ENCODE measurements around the gene PSMD6.
A peak's percentile ranks its signal among the peaks of the same experiment; 100 is the strongest.

PSMD6 gene

GRCh38 chr3:63973406-63973805 is 49.9 kb downstream of the PSMD6 start:
- peak overlapping the region; percentile 9 for H3K27ac Mint-ChIP-seq
- no peak overlapping the region for H3K4me3 Mint-ChIP-seq
- H3K27me3 Mint-ChIP-seq (ENCODE audit: low read depth) = no peaks in the 10 kb centered on the region
- DNase-seq (ENCODE audit: low spot score) = no peak
- H3K4me1 Mint-ChIP-seq (ENCODE audit: low read depth) = peaks cover 86% of the 10 kb centered on the region
- H3K9me3 Mint-ChIP-seq = no peaks in the 10 kb centered on the region
- H3K36me3 Mint-ChIP-seq (ENCODE audit: low read depth) = peaks cover 39% of the 10 kb centered on the region

- no peak for DNase-seq (ENCODE audit: low spot score)
- no peak overlapping the region for H3K27ac Mint-ChIP-seq
These were observed 50.3 kb downstream of the PSMD6 start for GRCh38 chr3:63972987-63973386.

GRCh38 chr3:63972196-63972595 is 51.1 kb downstream of the PSMD6 start:
- no peak for DNase-seq (ENCODE audit: low spot score)
- Mint-ChIP-seq H3K4me3 (peak overlapping the region; percentile 52), H3K4me1 (ENCODE audit: low read depth) (peaks cover 84% of the 10 kb centered on the region), H3K36me3 (ENCODE audit: low read depth) (peaks cover 41% of the 10 kb centered on the region), H3K27ac (peak overlapping the region; percentile 81), H3K9me3 (no peaks in the 10 kb centered on the region), H3K27me3 (ENCODE audit: low read depth) (no peaks in the 10 kb centered on the region)

More at GRCh38 chr3:63972987-63973386, 50.3 kb downstream of the PSMD6 start:
- Mint-ChIP-seq H3K9me3 (no peaks in the 10 kb centered on the region), H3K27me3 (ENCODE audit: low read depth) (no peaks in the 10 kb centered on the region), H3K4me3 (no peak overlapping the region), H3K4me1 (ENCODE audit: low read depth) (peaks cover 86% of the 10 kb centered on the region), H3K36me3 (ENCODE audit: low read depth) (peaks cover 41% of the 10 kb centered on the region)

GRCh38 chr3:63970631-63971475 is 52.4 kb downstream of the PSMD6 start:
- no peak for DNase-seq (ENCODE audit: low spot score)
- H3K36me3 Mint-ChIP-seq (ENCODE audit: low read depth) = peaks cover 37% of the 10 kb centered on the region
- H3K27ac Mint-ChIP-seq = peak overlapping the region; percentile 82
- no peaks in the 10 kb centered on the region for H3K27me3 Mint-ChIP-seq (ENCODE audit: low read depth)
- no peaks in the 10 kb centered on the region for H3K9me3 Mint-ChIP-seq
- peaks cover 83% of the 10 kb centered on the region for H3K4me1 Mint-ChIP-seq (ENCODE audit: low read depth)
- H3K4me3 Mint-ChIP-seq = peak overlapping the region; percentile 90

GRCh38 chr3:63969876-63970275 is 53.4 kb downstream of the PSMD6 start:
- H3K4me1 Mint-ChIP-seq (ENCODE audit: low read depth) = peaks cover 80% of the 10 kb centered on the region
- no peak for DNase-seq (ENCODE audit: low spot score)
- no peaks in the 10 kb centered on the region for H3K9me3 Mint-ChIP-seq
- peak overlapping the region; percentile 98 for H3K27ac Mint-ChIP-seq
- H3K36me3 Mint-ChIP-seq (ENCODE audit: low read depth) = peaks cover 33% of the 10 kb centered on the region
- no peaks in the 10 kb centered on the region for H3K27me3 Mint-ChIP-seq (ENCODE audit: low read depth)
- H3K4me3 Mint-ChIP-seq = peak overlapping the region; percentile 90

GRCh38 chr3:63968612-63969350 is 54.5 kb downstream of the PSMD6 start:
- H3K36me3 Mint-ChIP-seq (ENCODE audit: low read depth) = peaks cover 29% of the 10 kb centered on the region
- no peaks in the 10 kb centered on the region for H3K27me3 Mint-ChIP-seq (ENCODE audit: low read depth)
- no peaks in the 10 kb centered on the region for H3K9me3 Mint-ChIP-seq
- DNase-seq (ENCODE audit: low spot score) = no peak
- H3K27ac Mint-ChIP-seq = peak overlapping the region; percentile 98
- H3K4me1 Mint-ChIP-seq (ENCODE audit: low read depth) = peaks cover 77% of the 10 kb centered on the region
- H3K4me3 Mint-ChIP-seq = peak overlapping the region; percentile 90

- peak; percentile 40 for DNase-seq (ENCODE audit: low spot score)
- no peaks in the 10 kb centered on the region for H3K9me3 Mint-ChIP-seq
- peak overlapping the region; percentile 98 for H3K27ac Mint-ChIP-seq
- H3K36me3 Mint-ChIP-seq (ENCODE audit: low read depth) = peaks cover 24% of the 10 kb centered on the region
- H3K4me1 Mint-ChIP-seq (ENCODE audit: low read depth) = peaks cover 76% of the 10 kb centered on the region
- H3K27me3 Mint-ChIP-seq (ENCODE audit: low read depth) = no peaks in the 10 kb centered on the region
- H3K4me3 Mint-ChIP-seq = peak overlapping the region; percentile 90
These were observed 55.4 kb downstream of the PSMD6 start for GRCh38 chr3:63967675-63968611.

GRCh38 chr3:63966871-63967270 is 56.4 kb downstream of the PSMD6 start:
- Mint-ChIP-seq H3K27ac (peak overlapping the region; percentile 80), H3K27me3 (ENCODE audit: low read depth) (no peaks in the 10 kb centered on the region), H3K4me3 (peak overlapping the region; percentile 79), H3K9me3 (no peaks in the 10 kb centered on the region), H3K36me3 (ENCODE audit: low read depth) (peaks cover 16% of the 10 kb centered on the region), H3K4me1 (ENCODE audit: low read depth) (peaks cover 68% of the 10 kb centered on the region)
- no peak for DNase-seq (ENCODE audit: low spot score)

GRCh38 chr3:63966007-63966406 is 57.3 kb downstream of the PSMD6 start:
- no peak overlapping the region for H3K27ac Mint-ChIP-seq
- peaks cover 65% of the 10 kb centered on the region for H3K4me1 Mint-ChIP-seq (ENCODE audit: low read depth)
- no peaks in the 10 kb centered on the region for H3K9me3 Mint-ChIP-seq
- H3K36me3 Mint-ChIP-seq (ENCODE audit: low read depth) = peaks cover 15% of the 10 kb centered on the region
- DNase-seq (ENCODE audit: low spot score) = no peak
- H3K4me3 Mint-ChIP-seq = no peak overlapping the region
- H3K27me3 Mint-ChIP-seq (ENCODE audit: low read depth) = no peaks in the 10 kb centered on the region

- H3K36me3 Mint-ChIP-seq (ENCODE audit: low read depth) = peaks cover 14% of the 10 kb centered on the region
- no peaks in the 10 kb centered on the region for H3K27me3 Mint-ChIP-seq (ENCODE audit: low read depth)
- H3K27ac Mint-ChIP-seq = no peak overlapping the region
- no peak for DNase-seq (ENCODE audit: low spot score)
- H3K4me1 Mint-ChIP-seq (ENCODE audit: low read depth) = peaks cover 63% of the 10 kb centered on the region
- H3K9me3 Mint-ChIP-seq = no peaks in the 10 kb centered on the region
- no peak overlapping the region for H3K4me3 Mint-ChIP-seq
These were observed 58.4 kb downstream of the PSMD6 start for GRCh38 chr3:63964681-63965485.

GRCh38 chr3:63963496-63963895 is 59.8 kb downstream of the PSMD6 start:
- H3K4me3 Mint-ChIP-seq = no peak overlapping the region
- peak overlapping the region; percentile 4 for H3K27ac Mint-ChIP-seq
- H3K27me3 Mint-ChIP-seq (ENCODE audit: low read depth) = no peaks in the 10 kb centered on the region
- H3K4me1 Mint-ChIP-seq (ENCODE audit: low read depth) = peaks cover 56% of the 10 kb centered on the region
- H3K9me3 Mint-ChIP-seq = no peaks in the 10 kb centered on the region
- peaks cover 8% of the 10 kb centered on the region for H3K36me3 Mint-ChIP-seq (ENCODE audit: low read depth)
- no peak for DNase-seq (ENCODE audit: low spot score)

- no peak for DNase-seq (ENCODE audit: low spot score)
- Mint-ChIP-seq H3K9me3 (no peaks in the 10 kb centered on the region), H3K27me3 (ENCODE audit: low read depth) (no peaks in the 10 kb centered on the region), H3K27ac (no peak overlapping the region), H3K4me3 (no peak overlapping the region), H3K36me3 (ENCODE audit: low read depth) (peaks cover 5% of the 10 kb centered on the region), H3K4me1 (ENCODE audit: low read depth) (peaks cover 43% of the 10 kb centered on the region)
These were observed 61.4 kb downstream of the PSMD6 start for GRCh38 chr3:63961891-63962290.
